ENCODE results near the gene C10orf95. TPM values are rescaled to one million over a fixed set of nuclear protein-coding genes. Genes with fewer than 3 reads are reported as not detected.

The C10orf95 gene
- total RNA-seq, 3 donors from 2014 or later (not counting 1 experiment from before 2014, with no cell fraction given), result 0.25 to 0.41 (median 0.35) TPM

- no peak for TF ChIP-seq CTCF (IDR thresholded peaks at IDR 0.05)
- no peak overlapping the region for H3K27ac ChIP-seq (ENCODE audit: low read length)
- intact Hi-C loops (cut with micrococcal nuclease), result no loop called here
These were observed 43.8 kb downstream of the C10orf95 start for GRCh38 chr10:102407425-102408130.

GRCh38 chr10:102406815-102407214, 44.5 kb downstream of the C10orf95 start:
- Histone ChIP-seq H3K27ac (ENCODE audit: low read length) (no peak overlapping the region), H3K9me3 (ENCODE audit: control insufficient read depth, insufficient read depth, low read length) (no peaks in the 10 kb centered on the region), H3K4me3 (ENCODE audit: low read length) (no peak overlapping the region), H3K27me3 (ENCODE audit: control insufficient read depth, insufficient read depth, low read length) (peaks cover 30% of the 10 kb centered on the region), H3K4me1 (ENCODE audit: control insufficient read depth, insufficient read depth, low read length) (peaks cover 20% of the 10 kb centered on the region), H3K36me3 (ENCODE audit: control insufficient read depth, insufficient read depth, low read length) (peaks cover 5% of the 10 kb centered on the region)
- H3K4me1 Mint-ChIP-seq, result peaks cover 9 to 15% of the 10 kb centered on the region in 2 donors
- no peaks in the 10 kb centered on the region for H3K36me3 Mint-ChIP-seq
- intact Hi-C loops (cut with micrococcal nuclease), result no loop called here
- DNase-seq (peak in 1 of 2 donors; percentile 41), ATAC-seq (no peak)
- WGBS (ENCODE audit: insufficient coverage), result no CpG with 5 or more reads among the region's 2 CpGs
- H3K4me3 Mint-ChIP-seq, result peak overlapping the region; percentile 60
- H3K27ac Mint-ChIP-seq, result peak overlapping the region in 1 of 2 donors; percentile 69
- peaks cover 30 to 31% of the 10 kb centered on the region in 2 donors for H3K27me3 Mint-ChIP-seq (ENCODE audit: low read depth in 2 of 2)
- no peaks in the 10 kb centered on the region for H3K9me3 Mint-ChIP-seq
- no peak for TF ChIP-seq CTCF (IDR thresholded peaks at IDR 0.05)

More at GRCh38 chr10:102407425-102408130, 43.8 kb downstream of the C10orf95 start:
- no peak overlapping the region for H3K4me3 ChIP-seq (ENCODE audit: low read length)
- Mint-ChIP-seq H3K9me3 (no peaks in the 10 kb centered on the region), H3K4me3 (peak overlapping the region; percentile 75), H3K4me1 (peaks cover 9 to 15% of the 10 kb centered on the region in 2 donors), H3K27me3 (ENCODE audit: low read depth in 2 of 2) (peaks cover 35 to 39% of the 10 kb centered on the region in 2 donors), H3K36me3 (no peaks in the 10 kb centered on the region), H3K27ac (peak overlapping the region; percentile 31 to 63)
- ATAC-seq, result peak in 1 of 3 donors; percentile 0
- DNase-seq, result peak in 1 of 2 donors; percentile 39
- H3K36me3 ChIP-seq (ENCODE audit: control insufficient read depth, insufficient read depth, low read length), result peaks cover under 1% of the 10 kb centered on the region
- peaks cover 20% of the 10 kb centered on the region for H3K4me1 ChIP-seq (ENCODE audit: control insufficient read depth, insufficient read depth, low read length)
- peaks cover 34% of the 10 kb centered on the region for H3K27me3 ChIP-seq (ENCODE audit: control insufficient read depth, insufficient read depth, low read length)
- 92% methylated on average over 13 of the region's 13 CpGs for WGBS (ENCODE audit: insufficient coverage)
- no peaks in the 10 kb centered on the region for H3K9me3 ChIP-seq (ENCODE audit: control insufficient read depth, insufficient read depth, low read length)

- intact Hi-C loops (cut with micrococcal nuclease), result no loop called here
These were observed 45.7 kb downstream of the C10orf95 start for GRCh38 chr10:102405632-102406031.

More at GRCh38 chr10:102405632-102406031, 45.7 kb downstream of the C10orf95 start:
- Histone ChIP-seq H3K27ac (ENCODE audit: low read length) (no peak overlapping the region), H3K4me3 (ENCODE audit: low read length) (no peak overlapping the region), H3K36me3 (ENCODE audit: control insufficient read depth, insufficient read depth, low read length) (peaks cover 17% of the 10 kb centered on the region), H3K27me3 (ENCODE audit: control insufficient read depth, insufficient read depth, low read length) (peaks cover 19% of the 10 kb centered on the region), H3K9me3 (ENCODE audit: control insufficient read depth, insufficient read depth, low read length) (no peaks in the 10 kb centered on the region), H3K4me1 (ENCODE audit: control insufficient read depth, insufficient read depth, low read length) (peaks cover 17% of the 10 kb centered on the region)
- peaks cover 20 to 21% of the 10 kb centered on the region in 2 donors for H3K27me3 Mint-ChIP-seq (ENCODE audit: low read depth in 2 of 2)
- no peaks in the 10 kb centered on the region for H3K36me3 Mint-ChIP-seq
- H3K9me3 Mint-ChIP-seq, result no peaks in the 10 kb centered on the region
- H3K4me1 Mint-ChIP-seq, result peaks cover 9 to 15% of the 10 kb centered on the region in 2 donors
- DNase-seq (peak in 1 of 2 donors; percentile 46), ATAC-seq (no peak)
- peak overlapping the region; percentile 35 to 69 for H3K27ac Mint-ChIP-seq
- no peak for TF ChIP-seq CTCF (IDR thresholded peaks at IDR 0.05)
- WGBS (ENCODE audit: insufficient coverage), result 80% methylated on average over 3 of the region's 6 CpGs
- peak overlapping the region; percentile 40 for H3K4me3 Mint-ChIP-seq
